Activated naive CD4-positive, alpha-beta T cell treated with Interleukin-2 at 50 U/mL for 16 hours (primary cell): ENCODE measurements around the gene SLC22A23.

Experiments
- DNase-seq: peaks from one replicate; pipeline ENCODE4 v3.0.0-alpha.2; 2020

SLC22A23 gene

GRCh38 chr6:3280866-3281465 is 175.9 kb downstream of the SLC22A23 start:
- no peak for DNase-seq

GRCh38 chr6:3280091-3280490 is 176.8 kb downstream of the SLC22A23 start:
- no peak for DNase-seq

GRCh38 chr6:3278691-3279090 is 178.2 kb downstream of the SLC22A23 start:
- DNase-seq, result no peak

- no peak for DNase-seq
These were observed 178.9 kb downstream of the SLC22A23 start for GRCh38 chr6:3277851-3278416.

- DNase-seq, result no peak
These were observed 179.6 kb downstream of the SLC22A23 start for GRCh38 chr6:3277251-3277650.

GRCh38 chr6:3276174-3277167 is 180.4 kb downstream of the SLC22A23 start:
- no peak for DNase-seq

GRCh38 chr6:3273707-3274521 is 182.9 kb downstream of the SLC22A23 start:
- no peak for DNase-seq

GRCh38 chr6:3272911-3273547 is 183.8 kb downstream of the SLC22A23 start:
- DNase-seq, result no peak

- no peak for DNase-seq
These were observed 185.1 kb downstream of the SLC22A23 start for GRCh38 chr6:3271756-3272155.

GRCh38 chr6:3270258-3270657 is 186.6 kb downstream of the SLC22A23 start:
- no peak for DNase-seq

GRCh38 chr6:3269281-3269975 is 187.4 kb downstream of the SLC22A23 start:
- peak; percentile 52 for DNase-seq

- no peak for DNase-seq
These were observed 188.2 kb downstream of the SLC22A23 start for GRCh38 chr6:3268680-3269079.

- DNase-seq, result no peak
These were observed 189.7 kb downstream of the SLC22A23 start for GRCh38 chr6:3267162-3267561.

- no peak for DNase-seq
These were observed 190.7 kb downstream of the SLC22A23 start for GRCh38 chr6:3266170-3266569.

- no peak for DNase-seq
These were observed 191.2 kb downstream of the SLC22A23 start for GRCh38 chr6:3265671-3266070.

- no peak for DNase-seq
These were observed 192.5 kb downstream of the SLC22A23 start for GRCh38 chr6:3264356-3264755.

- DNase-seq, result no peak
These were observed 193.8 kb downstream of the SLC22A23 start for GRCh38 chr6:3263096-3263495.

- no peak for DNase-seq
These were observed 194.9 kb downstream of the SLC22A23 start for GRCh38 chr6:3261921-3262320.

GRCh38 chr6:3261518-3261820 is 195.4 kb downstream of the SLC22A23 start:
- DNase-seq, result no peak

GRCh38 chr6:3260772-3261517 is 195.9 kb downstream of the SLC22A23 start:
- no peak for DNase-seq

GRCh38 chr6:3260296-3260695 is 196.6 kb downstream of the SLC22A23 start:
- DNase-seq, result no peak
